Tongue (tissue), 2 donors: ENCODE results near the gene RPL9. TPM values are rescaled to one million over a fixed set of nuclear protein-coding genes. Genes with fewer than 3 reads are reported as not detected.
"Not testable (repeated sequence)": the region's sequence is repeated elsewhere in the genome, so short reads cannot be mapped to it uniquely, and the experiment has no call there.

ENCODE experiments used
- DNase-seq: peaks from one replicate; pipeline ENCODE4 v3.0.0-alpha.2; 2015
- total RNA-seq: library from RNA; depleted of rRNA; stranded (reverse); fragments of >200 nt; gene quantifications from one replicate; pipeline ENCODE4 v1.2.3, GENCODE V29; 2014

The RPL9 gene
- total RNA-seq, 1 donor from 2014 or later: 3,031 TPM

- DNase-seq: no peak
Observed at GRCh38 chr4:39466747-39467146, 8.0 kb upstream of the RPL9 start.

GRCh38 chr4:39464886-39465501 is 6.3 kb upstream of the RPL9 start:
- DNase-seq: peak; percentile 39

GRCh38 chr4:39458161-39458504 is 589 bp downstream of the RPL9 start:
- DNase-seq: not testable (repeated sequence)

GRCh38 chr4:39456946-39457763 is 1.6 kb downstream of the RPL9 start:
- DNase-seq: no peak

- no peak for DNase-seq
Observed at GRCh38 chr4:39455486-39455885, 3.2 kb downstream of the RPL9 start.

GRCh38 chr4:39453738-39454137 is 5.0 kb downstream of the RPL9 start:
- no peak for DNase-seq

- no peak for DNase-seq
Observed at GRCh38 chr4:39452860-39453587, 5.7 kb downstream of the RPL9 start.

- no peak for DNase-seq
Observed at GRCh38 chr4:39452153-39452859, 6.4 kb downstream of the RPL9 start.

- no peak for DNase-seq
Observed at GRCh38 chr4:39451423-39452023, 7.2 kb downstream of the RPL9 start.

GRCh38 chr4:39450618-39451017 is 8.1 kb downstream of the RPL9 start:
- DNase-seq: no peak

GRCh38 chr4:39446842-39447573 is 11.7 kb downstream of the RPL9 start:
- DNase-seq: peak; percentile 65

- no peak for DNase-seq
Observed at GRCh38 chr4:39446483-39446841, 12.3 kb downstream of the RPL9 start.

- no peak for DNase-seq
Observed at GRCh38 chr4:39442998-39443397, 15.7 kb downstream of the RPL9 start.

GRCh38 chr4:39441593-39441992 is 17.1 kb downstream of the RPL9 start:
- DNase-seq: no peak

- DNase-seq: no peak
Observed at GRCh38 chr4:39435659-39436563, 22.8 kb downstream of the RPL9 start.

- DNase-seq: no peak
Observed at GRCh38 chr4:39433878-39434492, 24.7 kb downstream of the RPL9 start.

GRCh38 chr4:39429476-39430334 is 29.0 kb downstream of the RPL9 start:
- no peak for DNase-seq

- no peak for DNase-seq
Observed at GRCh38 chr4:39427520-39428114, 31.1 kb downstream of the RPL9 start.

- no peak for DNase-seq
Observed at GRCh38 chr4:39426728-39427127, 32.0 kb downstream of the RPL9 start.
